ENCODE data around the gene ESRRB. TPM values are rescaled to one million over a fixed set of nuclear protein-coding genes. Genes with fewer than 3 reads are reported as not detected.
"Not testable (repeated sequence)": the region's sequence is repeated elsewhere in the genome, so short reads cannot be mapped to it uniquely, and the experiment has no call there.

The ESRRB gene
- total RNA-seq, 4 donors from 2014 or later = 0.81 to 0.93 TPM; not detected in 2

- Histone ChIP-seq H3K36me3 (no peaks in the 10 kb centered on the region), H3K27ac (no peak overlapping the region), H3K4me1 (no peaks in the 10 kb centered on the region), H3K4me3 (no peak overlapping the region), H3K9me3 (peaks cover 0 to 14% (median 0%) of the 10 kb centered on the region in 3 donors), H3K27me3 (peaks cover 33% of the 10 kb centered on the region)
- TF ChIP-seq POLR2A (IDR thresholded peaks at IDR 0.05) (no peak), POLR2AphosphoS5 (IDR thresholded peaks at IDR 0.05) (no peak), EP300 (IDR thresholded peaks at IDR 0.05) (no peak)
- TF ChIP-seq, protein P1, sequence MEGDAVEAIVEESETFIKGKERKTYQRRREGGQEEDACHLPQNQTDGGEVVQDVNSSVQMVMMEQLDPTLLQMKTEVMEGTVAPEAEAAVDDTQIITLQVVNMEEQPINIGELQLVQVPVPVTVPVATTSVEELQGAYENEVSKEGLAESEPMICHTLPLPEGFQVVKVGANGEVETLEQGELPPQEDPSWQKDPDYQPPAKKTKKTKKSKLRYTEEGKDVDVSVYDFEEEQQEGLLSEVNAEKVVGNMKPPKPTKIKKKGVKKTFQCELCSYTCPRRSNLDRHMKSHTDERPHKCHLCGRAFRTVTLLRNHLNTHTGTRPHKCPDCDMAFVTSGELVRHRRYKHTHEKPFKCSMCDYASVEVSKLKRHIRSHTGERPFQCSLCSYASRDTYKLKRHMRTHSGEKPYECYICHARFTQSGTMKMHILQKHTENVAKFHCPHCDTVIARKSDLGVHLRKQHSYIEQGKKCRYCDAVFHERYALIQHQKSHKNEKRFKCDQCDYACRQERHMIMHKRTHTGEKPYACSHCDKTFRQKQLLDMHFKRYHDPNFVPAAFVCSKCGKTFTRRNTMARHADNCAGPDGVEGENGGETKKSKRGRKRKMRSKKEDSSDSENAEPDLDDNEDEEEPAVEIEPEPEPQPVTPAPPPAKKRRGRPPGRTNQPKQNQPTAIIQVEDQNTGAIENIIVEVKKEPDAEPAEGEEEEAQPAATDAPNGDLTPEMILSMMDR (IDR thresholded peaks at IDR 0.05) = no peak
- WGBS, 2 donors (ENCODE audit: low coverage in 1 of 2) = 52 to 66% methylated on average over 3 of the region's 3 CpGs
- ATAC-seq = no peak
Measured at GRCh38 chr14:76516884-76517283, 140.9 kb downstream of the ESRRB start.

DNA sequence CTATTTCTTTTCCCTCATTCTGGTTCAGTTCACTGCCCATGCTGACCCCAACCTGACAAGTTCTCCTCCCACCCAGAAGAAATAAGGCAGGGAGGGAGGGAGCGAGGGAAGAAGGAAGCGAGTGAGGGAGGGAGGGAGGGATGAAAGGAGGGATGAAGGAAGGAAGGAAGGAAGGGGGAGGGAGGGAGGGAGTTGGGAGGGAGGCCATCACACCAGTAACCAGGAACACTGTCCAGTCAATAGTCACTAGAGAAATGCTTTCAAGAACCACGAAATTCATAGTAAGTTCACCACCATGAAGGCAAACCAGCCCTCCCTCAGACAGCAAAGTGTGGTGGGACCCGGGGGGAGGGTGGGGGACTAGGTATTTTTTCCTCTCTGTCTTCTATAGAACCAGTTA lies 142.4 kb downstream of the ESRRB start:
- no peak overlapping the region for H3K27ac ChIP-seq
- no peak overlapping the region for H3K4me3 ChIP-seq
- no peak for TF ChIP-seq EP300 (IDR thresholded peaks at IDR 0.05)
- no peak for TF ChIP-seq POLR2AphosphoS5 (IDR thresholded peaks at IDR 0.05)
- TF ChIP-seq, protein P1 (IDR thresholded peaks at IDR 0.05) = no peak
- TF ChIP-seq POLR2A (IDR thresholded peaks at IDR 0.05) = no peak
- peaks cover 21% of the 10 kb centered on the region for H3K27me3 ChIP-seq
- no peak for ATAC-seq
- H3K4me1 ChIP-seq = no peaks in the 10 kb centered on the region
- peaks cover 0 to 16% (median 0%) of the 10 kb centered on the region in 3 donors for H3K9me3 ChIP-seq
- 47 to 100% methylated on average over 1 to 2 of the region's 4 CpGs for WGBS, 2 donors (ENCODE audit: low coverage in 1 of 2)
- no peaks in the 10 kb centered on the region for H3K36me3 ChIP-seq

DNA sequence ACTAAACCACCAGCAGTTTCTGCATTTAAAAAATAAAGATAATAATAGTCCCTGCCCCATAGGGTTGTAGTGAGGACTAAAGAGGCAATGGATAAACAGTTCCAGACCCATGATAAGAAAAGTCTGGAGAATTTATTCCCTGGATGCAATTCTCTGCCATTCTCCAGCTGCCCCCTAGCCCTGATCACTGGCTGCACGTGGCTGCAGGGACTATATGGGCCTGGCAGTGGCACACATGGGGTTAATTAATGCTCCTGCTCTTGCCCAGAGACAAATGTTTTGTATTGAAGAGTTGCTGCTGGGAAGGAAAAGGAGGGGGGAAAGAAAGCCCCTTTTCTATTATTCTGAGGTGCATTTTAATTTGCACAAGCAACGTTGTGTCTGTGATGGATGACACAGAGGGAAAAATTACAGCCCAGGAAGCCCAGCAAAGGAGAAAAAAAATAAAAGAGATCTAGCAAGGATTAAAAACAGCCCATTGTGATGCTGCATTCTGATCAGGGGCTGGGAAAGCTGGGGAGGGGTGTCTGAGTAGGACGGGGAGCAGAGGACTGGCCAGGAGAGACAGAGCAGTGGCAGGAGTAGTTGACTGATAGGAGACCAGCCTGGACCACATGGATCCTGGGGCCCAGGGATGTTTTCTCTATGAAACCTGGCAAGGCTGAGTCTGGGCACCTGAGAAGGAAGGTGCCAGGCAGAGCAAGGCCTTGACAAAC lies 149.3 kb downstream of the ESRRB start:
- Histone ChIP-seq H3K4me3 (no peak overlapping the region), H3K36me3 (no peaks in the 10 kb centered on the region), H3K4me1 (no peaks in the 10 kb centered on the region), H3K27ac (no peak overlapping the region), H3K9me3 (peaks cover 0 to 16% (median 0%) of the 10 kb centered on the region in 3 donors), H3K27me3 (peaks cover 5% of the 10 kb centered on the region)
- 44 to 56% methylated on average over 2 of the region's 3 CpGs for WGBS, 2 donors (ENCODE audit: low coverage in 1 of 2)
- no peak for ATAC-seq
- no peak for TF ChIP-seq EP300 (IDR thresholded peaks at IDR 0.05)
- no peak for TF ChIP-seq POLR2A (IDR thresholded peaks at IDR 0.05)
- no peak for TF ChIP-seq POLR2AphosphoS5 (IDR thresholded peaks at IDR 0.05)
- TF ChIP-seq, protein P1 (IDR thresholded peaks at IDR 0.05) = no peak

GRCh38 chr14:76531085-76531484 lies 155.1 kb downstream of the ESRRB start:
- H3K36me3 ChIP-seq = no peaks in the 10 kb centered on the region
- H3K9me3 ChIP-seq = no peaks in the 10 kb centered on the region
- 55 to 61% methylated on average over 2 to 3 of the region's 3 CpGs for WGBS, 2 donors (ENCODE audit: low coverage in 1 of 2)
- H3K4me3 ChIP-seq = no peak overlapping the region
- no peak for TF ChIP-seq POLR2AphosphoS5 (IDR thresholded peaks at IDR 0.05)
- TF ChIP-seq, protein P1 (IDR thresholded peaks at IDR 0.05) = no peak
- TF ChIP-seq POLR2A (IDR thresholded peaks at IDR 0.05) = no peak
- TF ChIP-seq EP300 (IDR thresholded peaks at IDR 0.05) = no peak
- no peak for ATAC-seq
- H3K27me3 ChIP-seq = peaks cover 5% of the 10 kb centered on the region
- no peaks in the 10 kb centered on the region for H3K4me1 ChIP-seq
- H3K27ac ChIP-seq = no peak overlapping the region

DNA sequence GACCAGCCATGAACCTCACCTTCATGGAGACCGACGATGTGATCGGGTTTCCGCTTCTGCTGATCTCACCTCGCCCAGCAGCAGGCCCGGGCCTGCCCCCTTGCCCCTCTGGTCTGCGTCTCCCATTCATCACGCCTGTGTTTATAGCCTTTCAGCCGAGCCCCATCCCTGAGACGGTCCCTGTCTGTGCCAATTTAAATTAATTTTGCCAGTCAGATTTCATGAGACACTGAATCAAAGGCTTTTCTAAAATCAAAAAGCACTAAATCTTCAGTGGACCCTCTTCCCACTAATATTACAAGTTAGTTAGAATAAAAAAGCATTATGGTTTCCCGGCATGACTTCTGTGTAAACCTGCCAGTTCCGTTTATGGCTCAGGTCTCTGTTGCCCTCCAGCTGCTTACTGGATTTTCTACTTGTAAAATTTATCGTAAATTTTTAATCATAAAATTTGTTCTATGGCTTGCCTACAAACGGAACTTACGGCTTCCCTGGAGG lies 155.9 kb downstream of the ESRRB start:
- 64 to 74% methylated on average over 11 to 15 of the region's 15 CpGs for WGBS, 2 donors (ENCODE audit: low coverage in 1 of 2)
- TF ChIP-seq POLR2A (IDR thresholded peaks at IDR 0.05) (no peak), POLR2AphosphoS5 (IDR thresholded peaks at IDR 0.05) (no peak), EP300 (IDR thresholded peaks at IDR 0.05) (no peak)
- TF ChIP-seq, protein P1 (IDR thresholded peaks at IDR 0.05) = no peak

DNA sequence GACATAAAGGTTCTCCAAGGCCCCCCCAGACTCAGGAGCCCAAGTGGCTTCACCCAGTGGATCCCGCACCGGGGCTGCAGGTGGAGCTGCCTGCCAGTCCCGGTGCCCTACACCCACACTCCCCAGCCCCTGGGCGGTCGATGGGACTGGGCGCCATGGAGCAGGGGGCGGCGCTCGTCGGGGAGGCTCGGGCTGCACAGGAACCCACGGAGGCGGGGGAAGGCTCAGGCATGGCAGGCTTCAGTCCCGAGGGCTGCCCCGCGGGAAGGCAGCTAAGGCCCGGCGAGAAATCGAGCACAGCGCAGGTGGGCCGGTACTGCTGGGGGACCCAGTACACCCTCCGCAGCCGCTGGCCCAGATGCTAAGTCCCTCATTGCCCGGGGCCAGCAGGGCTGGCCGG lies 160.7 kb downstream of the ESRRB start:
- not testable (repeated sequence) for ATAC-seq, H3K9me3 ChIP-seq, H3K4me1 ChIP-seq, H3K36me3 ChIP-seq, H3K27ac ChIP-seq, H3K4me3 ChIP-seq
- peaks cover 31% of the 10 kb centered on the region for H3K27me3 ChIP-seq
- WGBS, 2 donors (ENCODE audit: low coverage in 1 of 2) = no CpG with 5 or more reads among the region's 25 CpGs

More for the DNA sequence above, 155.9 kb downstream of the ESRRB start:
- Histone ChIP-seq H3K27me3 (peaks cover 10% of the 10 kb centered on the region), H3K9me3 (no peaks in the 10 kb centered on the region), H3K27ac (no peak overlapping the region), H3K4me1 (no peaks in the 10 kb centered on the region), H3K4me3 (no peak overlapping the region), H3K36me3 (no peaks in the 10 kb centered on the region)
- no peak for ATAC-seq

Measured in gastroesophageal sphincter (tissue), 4 donors.